HL-60 (cell line): ENCODE results near the gene PRMT5.

Experiments used
- GABPA ChIP-seq: IDR thresholded peaks from 2 replicates; pipeline ENCODE4 v1.6.1; 2012; ENCODE audit warnings: low read depth
- POLR2AphosphoS5 ChIP-seq: IDR thresholded peaks from 2 replicates; pipeline ENCODE4 v1.6.1; 2012; ENCODE audit warnings: low read depth
- TF ChIP-seq, protein P1 (sequence below): IDR thresholded peaks from one replicate; pipeline ENCODE4 v1.5.1; 2011; ENCODE audit warnings: low read length, control low read depth, inconsistent platforms; ENCODE audit not compliant: insufficient read depth
- TF ChIP-seq, protein P2 (sequence below): IDR thresholded peaks from 2 replicates; pipeline ENCODE4 v1.6.1; 2012; ENCODE audit warnings: low read depth; ENCODE audit not compliant: insufficient replicate concordance

DNA sequence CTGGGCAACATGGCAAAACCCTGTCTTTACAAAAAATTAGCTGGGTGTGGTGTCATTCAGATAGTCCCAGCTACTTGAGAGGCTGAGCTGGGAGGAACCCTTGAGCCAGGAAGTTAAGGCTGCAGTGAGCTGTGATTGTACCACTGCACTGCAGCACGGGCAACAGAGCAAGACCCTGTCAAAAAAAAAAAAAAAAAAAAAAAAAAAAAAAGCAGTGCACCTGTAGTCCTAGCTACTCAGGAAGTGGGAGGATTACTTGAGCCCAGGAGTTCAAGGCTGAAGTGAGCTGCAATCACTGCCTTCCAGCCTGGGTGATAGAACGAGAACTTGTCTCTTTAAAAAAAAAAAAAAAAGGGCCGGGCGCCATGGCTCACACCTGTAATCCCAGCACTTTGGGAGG lies 40.5 kb downstream of the PRMT5 start:
- TF ChIP-seq, protein P1, sequence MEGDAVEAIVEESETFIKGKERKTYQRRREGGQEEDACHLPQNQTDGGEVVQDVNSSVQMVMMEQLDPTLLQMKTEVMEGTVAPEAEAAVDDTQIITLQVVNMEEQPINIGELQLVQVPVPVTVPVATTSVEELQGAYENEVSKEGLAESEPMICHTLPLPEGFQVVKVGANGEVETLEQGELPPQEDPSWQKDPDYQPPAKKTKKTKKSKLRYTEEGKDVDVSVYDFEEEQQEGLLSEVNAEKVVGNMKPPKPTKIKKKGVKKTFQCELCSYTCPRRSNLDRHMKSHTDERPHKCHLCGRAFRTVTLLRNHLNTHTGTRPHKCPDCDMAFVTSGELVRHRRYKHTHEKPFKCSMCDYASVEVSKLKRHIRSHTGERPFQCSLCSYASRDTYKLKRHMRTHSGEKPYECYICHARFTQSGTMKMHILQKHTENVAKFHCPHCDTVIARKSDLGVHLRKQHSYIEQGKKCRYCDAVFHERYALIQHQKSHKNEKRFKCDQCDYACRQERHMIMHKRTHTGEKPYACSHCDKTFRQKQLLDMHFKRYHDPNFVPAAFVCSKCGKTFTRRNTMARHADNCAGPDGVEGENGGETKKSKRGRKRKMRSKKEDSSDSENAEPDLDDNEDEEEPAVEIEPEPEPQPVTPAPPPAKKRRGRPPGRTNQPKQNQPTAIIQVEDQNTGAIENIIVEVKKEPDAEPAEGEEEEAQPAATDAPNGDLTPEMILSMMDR = no peak
- TF ChIP-seq, protein P2, sequence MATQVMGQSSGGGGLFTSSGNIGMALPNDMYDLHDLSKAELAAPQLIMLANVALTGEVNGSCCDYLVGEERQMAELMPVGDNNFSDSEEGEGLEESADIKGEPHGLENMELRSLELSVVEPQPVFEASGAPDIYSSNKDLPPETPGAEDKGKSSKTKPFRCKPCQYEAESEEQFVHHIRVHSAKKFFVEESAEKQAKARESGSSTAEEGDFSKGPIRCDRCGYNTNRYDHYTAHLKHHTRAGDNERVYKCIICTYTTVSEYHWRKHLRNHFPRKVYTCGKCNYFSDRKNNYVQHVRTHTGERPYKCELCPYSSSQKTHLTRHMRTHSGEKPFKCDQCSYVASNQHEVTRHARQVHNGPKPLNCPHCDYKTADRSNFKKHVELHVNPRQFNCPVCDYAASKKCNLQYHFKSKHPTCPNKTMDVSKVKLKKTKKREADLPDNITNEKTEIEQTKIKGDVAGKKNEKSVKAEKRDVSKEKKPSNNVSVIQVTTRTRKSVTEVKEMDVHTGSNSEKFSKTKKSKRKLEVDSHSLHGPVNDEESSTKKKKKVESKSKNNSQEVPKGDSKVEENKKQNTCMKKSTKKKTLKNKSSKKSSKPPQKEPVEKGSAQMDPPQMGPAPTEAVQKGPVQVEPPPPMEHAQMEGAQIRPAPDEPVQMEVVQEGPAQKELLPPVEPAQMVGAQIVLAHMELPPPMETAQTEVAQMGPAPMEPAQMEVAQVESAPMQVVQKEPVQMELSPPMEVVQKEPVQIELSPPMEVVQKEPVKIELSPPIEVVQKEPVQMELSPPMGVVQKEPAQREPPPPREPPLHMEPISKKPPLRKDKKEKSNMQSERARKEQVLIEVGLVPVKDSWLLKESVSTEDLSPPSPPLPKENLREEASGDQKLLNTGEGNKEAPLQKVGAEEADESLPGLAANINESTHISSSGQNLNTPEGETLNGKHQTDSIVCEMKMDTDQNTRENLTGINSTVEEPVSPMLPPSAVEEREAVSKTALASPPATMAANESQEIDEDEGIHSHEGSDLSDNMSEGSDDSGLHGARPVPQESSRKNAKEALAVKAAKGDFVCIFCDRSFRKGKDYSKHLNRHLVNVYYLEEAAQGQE = no peak
- TF ChIP-seq POLR2AphosphoS5 = no peak
- TF ChIP-seq GABPA = no peak
